8988T (cell line): ENCODE measurements around the gene MXRA7.

Experiments
- DNase-seq: peaks from one replicate; pipeline ENCODE4 v3.0.0; 2011

Gene MXRA7

DNA sequence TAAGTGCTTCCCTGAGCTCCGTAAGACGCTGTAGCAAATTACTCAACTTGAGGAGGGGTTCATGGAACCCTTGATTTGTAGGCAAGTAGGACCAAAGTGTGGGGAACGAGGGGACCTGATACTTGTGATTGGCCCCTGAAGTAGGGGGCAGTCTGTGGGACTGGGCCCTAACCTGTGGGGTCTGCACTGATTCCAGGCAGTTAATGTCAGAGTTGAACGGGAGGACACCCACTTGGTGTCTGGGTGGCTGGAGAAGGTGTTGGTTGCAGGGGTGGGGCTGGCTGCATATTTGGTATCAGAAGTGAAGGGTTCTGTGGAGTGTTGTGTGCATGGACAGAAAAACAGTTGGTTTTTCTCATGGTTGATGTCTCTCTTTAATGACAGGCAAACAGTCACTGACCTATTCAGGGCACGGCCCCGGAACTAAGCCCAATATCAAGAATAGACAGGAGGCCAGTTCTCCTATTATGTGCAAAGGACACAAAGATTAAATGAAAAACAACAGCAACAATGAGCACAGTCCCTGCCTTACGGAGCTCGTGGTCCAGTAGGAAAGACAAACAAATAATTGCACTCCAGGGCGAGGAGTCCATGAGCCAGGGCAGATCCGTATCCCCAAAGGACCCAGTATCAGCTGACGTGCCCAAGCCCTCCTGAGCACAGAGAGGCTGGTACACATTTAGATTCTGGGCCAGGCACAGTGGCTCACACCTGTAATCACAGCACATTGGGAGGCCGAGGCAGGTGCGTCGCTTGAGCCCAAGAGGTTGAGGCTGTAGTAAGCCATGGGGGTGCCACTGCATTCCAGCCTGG, 19.2 kb downstream of the MXRA7 start:
- no peak for DNase-seq

GRCh38 chr17:76690596-76691280, 20.0 kb downstream of the MXRA7 start:
- DNase-seq: no peak

- no peak for DNase-seq
Observed at GRCh38 chr17:76689859-76690258, 20.9 kb downstream of the MXRA7 start.

DNA sequence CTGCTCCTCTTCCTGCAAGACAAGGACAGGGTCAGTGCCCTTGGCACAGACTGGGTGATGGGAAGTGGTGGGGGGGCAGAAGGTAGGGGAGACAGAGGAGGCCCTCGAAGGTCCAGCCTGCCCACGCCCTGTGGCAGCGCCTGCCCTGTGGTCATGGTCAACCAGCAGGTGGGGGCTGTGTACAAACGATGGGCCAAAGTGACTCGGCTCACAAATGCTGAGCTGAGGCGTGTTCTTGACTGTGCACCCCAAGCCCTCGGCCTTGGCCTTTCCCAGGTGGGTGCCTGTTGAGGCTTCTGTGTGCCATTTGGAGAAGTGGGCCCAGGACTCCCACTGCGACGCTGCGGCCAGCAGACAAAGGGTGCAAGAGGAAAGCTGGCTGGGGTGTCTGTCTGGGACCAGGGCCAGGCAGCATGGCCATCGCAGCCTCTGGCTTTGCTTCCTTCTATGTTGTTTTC, 22.6 kb downstream of the MXRA7 start:
- DNase-seq: no peak

DNA sequence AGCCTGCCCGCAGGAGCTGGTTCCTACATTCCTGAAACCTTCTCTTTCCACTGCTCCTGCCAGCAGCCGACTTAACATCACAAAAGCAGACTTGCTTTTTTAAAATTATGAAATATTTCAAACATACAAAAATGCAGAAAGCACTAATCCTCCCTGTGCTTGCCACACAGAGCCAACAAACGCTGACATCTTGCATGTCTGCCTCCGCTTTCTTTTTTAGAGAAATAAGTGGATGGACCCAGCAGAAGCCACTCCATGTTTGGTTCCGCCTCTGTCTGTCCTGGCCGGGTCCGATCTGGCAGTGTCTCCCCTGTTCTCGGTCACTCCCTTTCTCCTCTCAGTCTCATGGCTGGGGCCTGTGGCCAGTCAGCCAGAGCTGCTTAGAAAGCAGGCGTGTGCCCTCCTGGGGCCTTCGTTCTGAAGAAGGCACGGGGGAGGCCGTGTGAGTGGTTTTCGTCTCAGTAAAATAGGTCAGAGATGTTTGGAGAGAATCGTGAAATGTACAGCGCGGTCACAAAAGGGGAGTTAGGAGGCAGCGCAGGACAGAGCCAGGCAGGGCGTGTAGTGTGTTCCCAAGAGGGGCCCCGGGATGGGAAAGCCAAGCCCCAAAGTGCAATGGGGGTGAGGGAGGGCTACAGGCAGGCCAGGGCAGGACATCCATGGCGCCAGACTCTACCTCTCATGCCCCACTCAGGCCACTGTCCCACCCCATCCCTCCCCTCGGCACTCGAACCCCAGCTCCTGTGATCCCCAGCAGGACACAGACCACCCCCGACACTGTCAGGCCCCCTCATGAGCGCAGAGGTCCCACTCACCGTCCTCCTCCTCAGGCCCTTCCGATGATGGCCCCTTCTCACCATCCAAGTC, 23.2 kb downstream of the MXRA7 start:
- DNase-seq: no peak

DNA sequence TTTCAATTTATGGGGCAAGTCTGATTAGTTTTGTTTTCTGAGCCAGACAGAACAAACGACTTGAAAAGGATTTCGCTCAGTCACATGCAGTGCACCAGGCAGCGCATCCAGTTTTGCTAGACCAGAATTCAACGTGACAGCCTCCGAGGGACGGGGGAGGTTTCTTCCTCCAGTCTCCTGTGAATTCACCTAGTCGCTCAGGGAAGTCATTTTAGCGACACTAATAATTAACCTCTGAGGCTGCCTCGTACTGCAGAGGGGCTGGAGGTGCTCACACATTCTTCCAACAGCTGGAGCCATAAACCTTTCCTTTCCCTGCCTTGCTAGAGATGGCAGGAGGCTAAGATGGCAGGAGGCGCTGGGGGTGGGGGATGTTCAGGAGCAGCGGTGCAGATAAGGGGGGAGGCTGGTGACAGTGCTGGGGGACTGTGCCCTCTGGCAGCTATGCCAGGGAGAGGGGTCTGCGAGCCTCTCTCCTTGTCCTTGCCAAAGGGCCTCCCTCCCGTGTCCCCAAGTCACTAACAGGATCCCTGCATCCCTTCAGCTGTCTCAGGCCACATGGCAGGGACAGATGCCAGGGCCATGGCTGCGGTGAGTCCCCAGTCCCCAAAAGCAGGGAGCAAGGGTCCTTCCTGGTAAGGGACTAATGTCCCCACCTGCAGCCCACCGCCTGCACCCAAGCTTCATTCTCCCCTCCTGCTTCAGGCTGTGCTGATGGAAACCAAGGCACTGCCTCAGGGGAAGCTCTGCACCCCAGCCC, 24.0 kb downstream of the MXRA7 start:
- no peak for DNase-seq

GRCh38 chr17:76685846-76686245, 24.9 kb downstream of the MXRA7 start:
- no peak for DNase-seq

DNA sequence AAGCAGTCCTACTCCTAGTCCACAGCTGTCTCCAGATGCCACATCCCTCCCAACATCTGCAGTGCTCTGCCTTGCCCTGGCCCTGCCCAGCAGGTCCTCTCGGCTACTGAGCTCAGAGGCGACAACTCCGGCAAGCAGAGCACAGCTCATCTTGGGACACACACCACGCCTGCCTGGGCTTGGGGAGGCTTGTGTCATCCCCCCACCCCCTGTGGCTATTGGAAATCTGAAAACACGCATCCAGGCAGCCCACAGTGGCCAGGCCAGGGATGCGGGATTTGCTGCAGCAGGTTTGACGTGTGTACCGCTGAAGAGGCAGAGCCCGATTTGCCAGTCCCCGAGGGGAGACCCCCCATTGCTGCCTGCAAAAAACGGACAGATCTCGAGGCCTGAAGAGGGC, 25.4 kb downstream of the MXRA7 start:
- DNase-seq: no peak

DNA sequence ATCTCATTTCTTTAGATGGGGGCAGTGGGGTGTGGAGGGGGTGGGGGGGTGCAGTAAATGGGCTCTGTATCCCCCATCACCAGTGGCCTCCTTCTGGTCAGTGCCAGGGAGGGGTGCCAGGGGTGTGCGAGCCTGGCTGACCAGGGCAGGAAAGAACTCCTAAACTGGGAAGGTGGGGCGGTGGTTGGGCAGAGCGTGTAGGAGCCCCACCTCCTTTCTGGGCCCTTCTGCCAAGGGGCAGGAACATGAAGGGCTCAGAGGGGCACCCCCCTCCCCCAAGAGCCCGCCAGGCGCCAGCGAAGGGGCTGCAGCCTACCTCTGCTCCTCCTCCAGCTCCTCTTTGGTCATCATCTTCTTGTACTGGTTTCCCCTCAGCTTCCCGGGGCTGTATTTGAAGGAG, 26.0 kb downstream of the MXRA7 start:
- DNase-seq: no peak

DNA sequence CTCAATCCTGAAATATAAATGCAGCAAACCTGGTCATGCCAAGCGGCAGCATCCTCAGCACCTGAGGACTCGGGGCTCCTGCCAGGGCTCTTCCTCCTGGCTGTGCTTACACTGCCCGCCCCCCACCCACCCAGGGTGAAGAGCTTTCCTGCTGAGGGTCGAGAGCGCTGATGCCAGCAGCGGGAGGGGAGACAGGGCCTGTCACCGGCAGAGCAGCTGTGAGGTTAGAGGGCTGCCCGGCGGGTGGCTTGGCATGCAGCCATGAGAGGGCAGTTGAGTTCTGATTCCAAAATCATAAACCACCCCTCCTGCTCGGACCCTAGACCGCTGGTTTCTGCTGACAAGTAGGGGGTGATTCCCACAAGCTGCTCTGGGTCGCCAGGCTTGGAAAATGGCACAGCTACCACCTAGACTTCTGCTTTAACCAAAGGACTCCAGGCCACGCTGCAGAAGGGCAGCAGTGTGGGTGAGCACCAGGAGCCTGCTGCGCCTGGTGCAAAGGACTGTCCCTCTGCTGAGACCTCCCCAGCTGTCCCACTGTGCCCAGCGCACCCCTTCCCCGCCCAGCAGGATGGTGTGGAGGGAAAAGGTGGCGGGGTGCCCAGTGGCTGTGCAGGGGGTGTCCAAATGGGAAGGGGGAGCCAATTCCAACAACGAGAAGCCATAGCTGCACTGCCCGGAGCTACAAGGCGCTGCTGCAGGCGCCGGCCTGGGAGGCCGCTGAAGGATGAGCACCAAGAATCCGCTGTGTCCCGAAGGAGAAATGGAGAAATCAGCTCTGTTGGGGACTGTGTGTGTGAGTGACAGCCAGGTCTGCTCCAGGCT, 26.6 kb downstream of the MXRA7 start:
- DNase-seq: no peak

GRCh38 chr17:76683011-76683755, 27.6 kb downstream of the MXRA7 start:
- DNase-seq: no peak

DNA sequence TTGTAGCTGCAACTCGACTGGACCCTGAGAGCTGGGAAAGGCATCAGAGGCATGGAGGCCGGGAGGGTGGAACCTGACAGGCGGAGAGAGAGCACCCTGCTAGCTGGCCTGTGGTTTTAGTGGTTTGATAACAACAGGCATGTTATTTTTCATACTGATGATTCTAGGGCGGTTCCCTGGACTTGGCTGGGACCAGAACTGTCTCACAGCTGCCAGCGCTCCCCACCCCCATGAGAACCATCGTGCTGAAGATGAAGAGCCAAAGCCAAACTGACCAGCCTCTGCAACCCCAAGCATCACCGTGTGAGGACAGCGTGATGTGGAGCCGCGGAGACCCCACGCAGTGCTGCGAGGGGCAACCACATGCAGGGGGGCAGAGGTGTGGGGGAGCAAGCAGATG, 28.5 kb downstream of the MXRA7 start:
- DNase-seq: no peak

DNA sequence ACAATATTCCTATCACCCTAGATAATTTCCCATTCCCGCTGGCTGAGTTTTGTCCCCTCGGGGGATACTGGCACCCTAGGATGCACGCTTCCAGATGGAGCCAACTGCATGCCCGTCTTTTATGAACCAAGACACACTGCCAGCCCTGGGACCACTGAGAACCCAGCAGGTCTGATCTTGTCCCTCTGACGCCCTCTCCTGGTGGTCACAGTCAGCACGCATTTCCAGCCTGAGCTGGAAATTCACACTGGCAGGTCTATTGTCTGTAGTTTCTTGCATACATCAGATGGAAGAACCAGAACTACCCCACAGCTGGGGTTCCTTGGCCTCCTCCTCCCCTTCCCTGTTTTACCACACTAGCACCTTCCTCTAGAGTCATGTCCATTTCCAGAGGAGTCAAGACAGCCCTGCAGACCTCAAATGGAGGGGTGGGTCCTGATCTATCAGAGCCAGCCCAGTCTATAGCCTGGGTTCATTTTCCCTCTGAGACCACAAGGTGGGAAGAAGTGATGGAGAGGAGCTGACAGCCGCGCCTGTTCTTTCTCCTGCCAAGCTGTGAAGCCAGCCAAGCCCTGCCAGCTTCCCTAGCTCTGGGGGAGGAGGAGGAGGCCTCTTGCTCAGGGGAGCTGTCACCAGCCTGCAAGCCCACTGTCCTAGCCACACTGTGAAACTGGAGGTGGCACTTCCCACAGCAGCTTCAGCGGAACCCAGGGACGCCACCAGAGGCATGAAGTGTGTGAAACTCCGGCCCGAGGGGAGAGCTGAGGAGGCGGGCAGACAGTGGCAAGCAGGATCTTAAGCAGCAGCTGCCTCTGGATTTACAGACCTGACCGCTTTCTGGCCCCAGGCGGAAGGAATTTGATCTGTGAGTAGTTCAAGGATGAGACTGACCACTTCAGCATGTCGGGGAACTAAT, 29.3 kb downstream of the MXRA7 start:
- DNase-seq: no peak

- no peak for DNase-seq
Observed at GRCh38 chr17:76679239-76679638, 31.5 kb downstream of the MXRA7 start.

- no peak for DNase-seq
Observed at GRCh38 chr17:76678330-76678729, 32.4 kb downstream of the MXRA7 start.

DNA sequence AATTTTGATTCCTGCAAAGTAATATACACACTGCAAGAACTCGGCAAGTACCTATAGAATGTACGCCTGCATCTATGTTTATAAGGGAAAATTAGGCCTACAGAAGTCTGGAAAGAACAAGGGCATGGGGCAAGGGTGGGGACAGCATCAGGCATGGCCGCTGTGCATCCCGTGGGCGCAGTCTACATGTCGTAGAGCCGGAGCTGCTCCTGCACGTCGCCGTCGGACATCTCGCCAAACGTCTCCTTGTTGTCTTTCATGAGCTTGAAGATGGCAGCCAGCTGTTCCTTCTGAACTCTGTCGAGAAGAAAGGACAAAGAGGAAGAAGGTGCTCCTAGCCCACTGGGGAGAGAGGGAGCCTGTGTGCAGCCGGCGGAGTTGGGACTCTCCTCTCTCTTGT, 33.4 kb downstream of the MXRA7 start:
- DNase-seq: no peak

DNA sequence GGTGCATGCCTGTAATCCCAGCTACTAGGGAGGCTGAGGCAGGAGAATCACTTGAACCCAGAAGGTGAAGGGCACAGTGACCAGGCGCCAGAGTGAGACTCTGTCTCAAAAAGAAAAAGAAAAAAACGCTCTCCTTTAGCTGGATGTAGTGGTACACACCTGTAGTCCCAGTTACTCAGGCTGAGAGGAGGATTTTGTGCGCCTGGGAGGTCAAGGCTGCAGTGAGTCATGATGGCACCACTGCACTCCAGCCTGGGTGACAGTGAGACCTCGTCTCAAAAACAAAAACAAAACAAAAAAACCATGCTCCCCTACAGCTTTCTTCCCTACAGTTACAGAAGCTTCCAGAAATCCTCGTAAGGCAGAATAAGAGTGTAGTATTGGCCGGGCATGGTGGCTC, 34.1 kb downstream of the MXRA7 start:
- no peak for DNase-seq

- DNase-seq: no peak
Observed at GRCh38 chr17:76675648-76676047, 35.1 kb downstream of the MXRA7 start.

GRCh38 chr17:76674600-76674999, 36.2 kb downstream of the MXRA7 start:
- DNase-seq: no peak

- DNase-seq: no peak
Observed at GRCh38 chr17:76673729-76674128, 37.0 kb downstream of the MXRA7 start.
